Smooth muscle cell of the coronary artery (primary cell): ENCODE results near the gene PILRB. TPM values are rescaled to one million over a fixed set of nuclear protein-coding genes. Genes with fewer than 3 reads are reported as not detected.

ENCODE experiments used
- total RNA-seq: library from RNA; depleted of rRNA; stranded (reverse); fragments of >200 nt; gene quantifications from 2 replicates; pipeline ENCODE4 v1.2.3, GENCODE V29; 2014; ENCODE audit warnings: low replicate concordance

PILRB gene
- 3.4 and 8.5 TPM in 2 replicates for total RNA-seq

DNA sequence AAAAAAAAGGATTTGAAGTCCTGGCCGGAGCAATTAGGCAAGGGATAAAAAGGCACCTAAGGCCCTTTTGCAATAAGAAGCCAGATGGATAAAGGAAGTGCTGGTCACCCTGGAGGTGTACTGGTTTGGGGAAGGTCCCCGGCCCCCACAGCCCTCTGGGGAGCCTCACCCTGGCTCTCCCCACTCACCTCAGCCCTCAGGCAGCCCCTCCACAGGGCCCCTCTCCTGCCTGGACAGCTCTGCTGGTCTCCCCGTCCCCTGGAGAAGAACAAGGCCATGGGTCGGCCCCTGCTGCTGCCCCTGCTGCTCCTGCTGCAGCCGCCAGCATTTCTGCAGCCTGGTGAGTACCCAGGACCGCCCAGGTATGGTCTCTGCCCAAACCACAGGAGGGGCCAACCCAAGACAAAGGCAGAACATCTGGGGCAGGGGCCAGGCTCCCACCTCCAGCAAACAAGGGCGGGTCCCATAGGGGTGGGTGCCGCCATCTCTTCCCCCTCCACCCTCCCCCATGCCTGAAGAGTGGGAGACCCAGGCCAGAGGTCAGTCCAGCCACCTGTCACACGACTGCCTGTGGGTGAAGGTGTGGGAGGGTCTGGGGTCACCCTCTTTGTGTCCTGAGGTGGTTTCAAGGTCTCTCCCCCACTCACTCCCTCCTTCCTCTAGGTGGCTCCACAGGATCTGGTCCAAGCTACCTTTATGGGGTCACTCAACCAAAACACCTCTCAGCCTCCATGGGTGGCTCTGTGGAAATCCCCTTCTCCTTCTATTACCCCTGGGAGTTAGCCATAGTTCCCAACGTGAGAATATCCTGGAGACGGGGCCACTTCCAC is at the start of gene PILRB:
Gene PILRB, plus strand, starts transcription at position 91 of the 830 bp plus-strand sequence. Its CDS starts 186 bp downstream, at position 277.

DNA sequence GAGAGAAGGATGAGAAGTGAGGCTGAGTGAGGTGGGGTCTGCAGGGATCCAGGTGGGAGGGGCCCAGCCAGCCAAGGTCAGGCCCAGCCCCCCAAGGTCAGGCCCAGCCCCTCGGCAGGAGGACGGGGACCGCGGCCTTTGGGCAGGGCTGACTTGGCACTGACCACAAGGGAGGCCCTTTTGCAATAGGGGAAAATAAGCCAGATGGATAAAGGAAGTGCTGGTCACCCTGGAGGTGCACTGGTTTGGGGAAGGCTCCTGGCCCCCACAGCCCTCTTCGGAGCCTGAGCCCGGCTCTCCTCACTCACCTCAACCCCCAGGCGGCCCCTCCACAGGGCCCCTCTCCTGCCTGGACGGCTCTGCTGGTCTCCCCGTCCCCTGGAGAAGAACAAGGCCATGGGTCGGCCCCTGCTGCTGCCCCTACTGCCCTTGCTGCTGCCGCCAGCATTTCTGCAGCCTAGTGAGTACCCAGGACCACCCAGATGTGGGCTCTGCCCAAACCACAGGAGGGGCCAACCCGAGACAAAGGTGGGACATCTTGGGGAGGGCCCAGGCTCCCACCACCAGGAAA is 15.4 kb downstream of the PILRB start, which contains the start of gene PILRA:
Gene PILRA, plus strand, starts transcription at position 227 of the 571 bp plus-strand sequence. Its CDS starts 170 bp downstream, at position 397.

Other genes with a start within 250 kb of the PILRB start
- 13.3 and 25.1 TPM in 2 replicates for gene TAF6, start 238.8 kb upstream of the PILRB start, total RNA-seq
- 34.4 and 67.6 TPM in 2 replicates for gene CNPY4, start 238.5 kb upstream of the PILRB start, total RNA-seq
- gene MBLAC1, start 231.2 kb upstream of the PILRB start, total RNA-seq, result 1.4 and 2.2 TPM in 2 replicates
- 119 and 142 TPM in 2 replicates for gene LAMTOR4, start 209.2 kb upstream of the PILRB start, total RNA-seq
- 3.0 and 4.4 TPM in 2 replicates for gene TRAPPC14, start 199.4 kb upstream of the PILRB start, total RNA-seq
- 1.5 and 2.3 TPM in 2 replicates for gene GAL3ST4, start 189.5 kb upstream of the PILRB start, total RNA-seq
- 1.4 and 3.1 TPM in 2 replicates for gene GPC2, start 180.7 kb upstream of the PILRB start, total RNA-seq
- 0.30 and 1.4 TPM in 2 replicates for gene STAG3, start 180.2 kb upstream of the PILRB start, total RNA-seq
- not detected in 2 replicates for gene PVRIG, start 138.2 kb upstream of the PILRB start, total RNA-seq
- gene SPDYE3, start 50.4 kb upstream of the PILRB start, total RNA-seq, result not detected in 2 replicates
- 0.82 TPM in 1 of 2 replicates, not detected in the other for gene PILRA, start 15.4 kb downstream of the PILRB start, total RNA-seq
- gene ZCWPW1, start 70.6 kb downstream of the PILRB start, total RNA-seq, result 0.94 and 1.2 TPM in 2 replicates
- 18.1 and 22.9 TPM in 2 replicates for gene MEPCE, start 71.7 kb downstream of the PILRB start, total RNA-seq
- 4.1 and 21.9 TPM in 2 replicates for gene PPP1R35, start 78.4 kb downstream of the PILRB start, total RNA-seq
- gene SPACDR, start 106.1 kb downstream of the PILRB start, total RNA-seq, result 0.38 and 0.70 TPM in 2 replicates
- gene TSC22D4, start 121.1 kb downstream of the PILRB start, total RNA-seq, result 5.3 and 15.7 TPM in 2 replicates
- gene NYAP1, start 125.8 kb downstream of the PILRB start, total RNA-seq, result 0.12 and 0.38 TPM in 2 replicates
- gene AGFG2, start 181.1 kb downstream of the PILRB start, total RNA-seq, result 1.2 and 4.7 TPM in 2 replicates
- gene SAP25, start 215.8 kb downstream of the PILRB start, total RNA-seq, result 0.08 TPM in 1 of 2 replicates, not detected in the other
- 2.2 and 5.3 TPM in 2 replicates for gene LRCH4, start 228.0 kb downstream of the PILRB start, total RNA-seq
- gene FBXO24, start 228.2 kb downstream of the PILRB start, total RNA-seq, result 0.30 TPM in 1 of 2 replicates, not detected in the other
- 46.9 and 69.1 TPM in 2 replicates for gene PCOLCE, start 244.2 kb downstream of the PILRB start, total RNA-seq